Activated T-cell treated with anti-CD3 and anti-CD28 coated beads, Interleukin-2, amount 50 U/mL, for 24 hours (primary cell): ENCODE results near the gene CPNE5.
"Not testable (repeated sequence)": the region's sequence is repeated elsewhere in the genome, so short reads cannot be mapped to it uniquely, and the experiment has no call there.

ENCODE experiments used
- DNase-seq: peaks from one replicate; pipeline ENCODE4 v3.0.0-alpha.2; 2020
- H3K27ac Mint-ChIP-seq: 2 replicates; pipeline ENCODE4 v1.8.0; 2020; ENCODE audit warnings: mild to moderate bottlenecking, mixed read lengths
- H3K27me3 Mint-ChIP-seq: 2 replicates; pipeline ENCODE4 v1.8.0; 2020; ENCODE audit warnings: mixed read lengths
- H3K36me3 Mint-ChIP-seq: 2 replicates; pipeline ENCODE4 v1.8.0; 2020; ENCODE audit warnings: low read depth, mixed read lengths
- H3K4me1 Mint-ChIP-seq: 2 replicates; pipeline ENCODE4 v1.8.0; 2020; ENCODE audit warnings: low read depth, mixed read lengths
- H3K4me3 Mint-ChIP-seq: 2 replicates; pipeline ENCODE4 v1.8.0; 2020; ENCODE audit warnings: mild to moderate bottlenecking, moderate library complexity, mixed read lengths
- H3K9me3 Mint-ChIP-seq: 2 replicates; pipeline ENCODE4 v1.8.0; 2020; ENCODE audit warnings: mixed read lengths

Gene CPNE5

GRCh38 chr6:36817847-36818246, 21.4 kb downstream of the CPNE5 start:
- Mint-ChIP-seq H3K36me3 (no peaks in the 10 kb centered on the region), H3K27ac (no peak overlapping the region), H3K4me3 (no peak overlapping the region), H3K9me3 (no peaks in the 10 kb centered on the region), H3K4me1 (no peaks in the 10 kb centered on the region), H3K27me3 (no peaks in the 10 kb centered on the region)
- DNase-seq = no peak

GRCh38 chr6:36817176-36817817, 21.9 kb downstream of the CPNE5 start:
- no peak overlapping the region for H3K27ac Mint-ChIP-seq
- no peaks in the 10 kb centered on the region for H3K4me1 Mint-ChIP-seq
- H3K36me3 Mint-ChIP-seq = no peaks in the 10 kb centered on the region
- no peak overlapping the region for H3K4me3 Mint-ChIP-seq
- no peaks in the 10 kb centered on the region for H3K27me3 Mint-ChIP-seq
- no peaks in the 10 kb centered on the region for H3K9me3 Mint-ChIP-seq
- no peak for DNase-seq

- Mint-ChIP-seq H3K4me3 (no peak overlapping the region), H3K27ac (no peak overlapping the region), H3K27me3 (no peaks in the 10 kb centered on the region), H3K9me3 (no peaks in the 10 kb centered on the region), H3K4me1 (no peaks in the 10 kb centered on the region), H3K36me3 (no peaks in the 10 kb centered on the region)
- no peak for DNase-seq
Observed at GRCh38 chr6:36815962-36816735, 23.1 kb downstream of the CPNE5 start.

- H3K4me1 Mint-ChIP-seq = no peaks in the 10 kb centered on the region
Observed at GRCh38 chr6:36814249-36814648, 25.0 kb downstream of the CPNE5 start.

GRCh38 chr6:36813526-36813925, 25.7 kb downstream of the CPNE5 start:
- no peak overlapping the region for H3K27ac Mint-ChIP-seq
- H3K4me1 Mint-ChIP-seq = no peaks in the 10 kb centered on the region
- no peaks in the 10 kb centered on the region for H3K36me3 Mint-ChIP-seq
- no peaks in the 10 kb centered on the region for H3K9me3 Mint-ChIP-seq
- H3K27me3 Mint-ChIP-seq = no peaks in the 10 kb centered on the region
- H3K4me3 Mint-ChIP-seq = no peak overlapping the region
- no peak for DNase-seq

More at GRCh38 chr6:36814249-36814648, 25.0 kb downstream of the CPNE5 start:
- Mint-ChIP-seq H3K9me3 (no peaks in the 10 kb centered on the region), H3K4me3 (no peak overlapping the region), H3K36me3 (no peaks in the 10 kb centered on the region), H3K27me3 (no peaks in the 10 kb centered on the region), H3K27ac (no peak overlapping the region)
- DNase-seq = no peak

- not testable (repeated sequence) for DNase-seq, H3K27me3 Mint-ChIP-seq, H3K27ac Mint-ChIP-seq, H3K36me3 Mint-ChIP-seq, H3K4me3 Mint-ChIP-seq, H3K4me1 Mint-ChIP-seq, H3K9me3 Mint-ChIP-seq
Observed at GRCh38 chr6:36813047-36813446, 26.2 kb downstream of the CPNE5 start.

GRCh38 chr6:36809941-36810803, 29.1 kb downstream of the CPNE5 start:
- no peaks in the 10 kb centered on the region for H3K9me3 Mint-ChIP-seq
- no peaks in the 10 kb centered on the region for H3K4me1 Mint-ChIP-seq
- no peak for DNase-seq
- H3K4me3 Mint-ChIP-seq = no peak overlapping the region
- H3K27me3 Mint-ChIP-seq = no peaks in the 10 kb centered on the region
- no peak overlapping the region for H3K27ac Mint-ChIP-seq
- H3K36me3 Mint-ChIP-seq = no peaks in the 10 kb centered on the region

GRCh38 chr6:36809156-36809555, 30.1 kb downstream of the CPNE5 start:
- Mint-ChIP-seq H3K27me3 (no peaks in the 10 kb centered on the region), H3K4me1 (no peaks in the 10 kb centered on the region), H3K9me3 (no peaks in the 10 kb centered on the region), H3K4me3 (no peak overlapping the region), H3K36me3 (no peaks in the 10 kb centered on the region), H3K27ac (no peak overlapping the region)
- no peak for DNase-seq

GRCh38 chr6:36808634-36809033, 30.6 kb downstream of the CPNE5 start:
- H3K4me1 Mint-ChIP-seq = no peaks in the 10 kb centered on the region
- H3K4me3 Mint-ChIP-seq = no peak overlapping the region
- no peaks in the 10 kb centered on the region for H3K9me3 Mint-ChIP-seq
- no peaks in the 10 kb centered on the region for H3K36me3 Mint-ChIP-seq
- H3K27ac Mint-ChIP-seq = no peak overlapping the region
- no peaks in the 10 kb centered on the region for H3K27me3 Mint-ChIP-seq
- DNase-seq = no peak

- no peak for DNase-seq
- Mint-ChIP-seq H3K36me3 (no peaks in the 10 kb centered on the region), H3K9me3 (no peaks in the 10 kb centered on the region), H3K27me3 (no peaks in the 10 kb centered on the region), H3K27ac (no peak overlapping the region), H3K4me3 (no peak overlapping the region), H3K4me1 (no peaks in the 10 kb centered on the region)
Observed at GRCh38 chr6:36807750-36808149, 31.5 kb downstream of the CPNE5 start.

- Mint-ChIP-seq H3K36me3 (no peaks in the 10 kb centered on the region), H3K27me3 (no peaks in the 10 kb centered on the region), H3K9me3 (no peaks in the 10 kb centered on the region), H3K27ac (no peak overlapping the region), H3K4me1 (no peaks in the 10 kb centered on the region), H3K4me3 (no peak overlapping the region)
- DNase-seq = no peak
Observed at GRCh38 chr6:36807143-36807542, 32.1 kb downstream of the CPNE5 start.

GRCh38 chr6:36805917-36806316, 33.3 kb downstream of the CPNE5 start:
- H3K9me3 Mint-ChIP-seq = no peaks in the 10 kb centered on the region
- no peak overlapping the region for H3K27ac Mint-ChIP-seq

GRCh38 chr6:36805096-36805797, 34.0 kb downstream of the CPNE5 start:
- Mint-ChIP-seq H3K27ac (no peak overlapping the region), H3K27me3 (no peaks in the 10 kb centered on the region), H3K36me3 (no peaks in the 10 kb centered on the region), H3K4me3 (no peak overlapping the region), H3K4me1 (no peaks in the 10 kb centered on the region), H3K9me3 (no peaks in the 10 kb centered on the region)
- no peak for DNase-seq

More at GRCh38 chr6:36805917-36806316, 33.3 kb downstream of the CPNE5 start:
- DNase-seq = no peak
- Mint-ChIP-seq H3K27me3 (no peaks in the 10 kb centered on the region), H3K4me3 (no peak overlapping the region), H3K4me1 (no peaks in the 10 kb centered on the region), H3K36me3 (no peaks in the 10 kb centered on the region)

- Mint-ChIP-seq H3K9me3 (no peaks in the 10 kb centered on the region), H3K4me3 (no peak overlapping the region)
Observed at GRCh38 chr6:36804563-36804962, 34.7 kb downstream of the CPNE5 start.

More at GRCh38 chr6:36804563-36804962, 34.7 kb downstream of the CPNE5 start:
- H3K27ac Mint-ChIP-seq = no peak overlapping the region
- no peaks in the 10 kb centered on the region for H3K36me3 Mint-ChIP-seq
- H3K4me1 Mint-ChIP-seq = no peaks in the 10 kb centered on the region
- no peaks in the 10 kb centered on the region for H3K27me3 Mint-ChIP-seq
- no peak for DNase-seq
